SK-N-SH (cell line): ENCODE data around the gene ADRM1. TPM values are rescaled to one million over a fixed set of nuclear protein-coding genes. Genes with fewer than 3 reads are reported as not detected.

ENCODE experiments used
- CTCF ChIA-PET: fragments of 300-600, 350-600 bp; formaldehyde crosslinking; extraction: SDS; loops from one replicate; lab custom pipeline; 2021; lab: Yijun Ruan, JAX
- POLR2A ChIA-PET: fragments of 350-600 bp; sonication (Branson Sonifier 250); formaldehyde crosslinking; extraction: SDS; loops from one replicate; lab custom pipeline; 2020; ENCODE audit warnings: antibody characterized with exemption, inconsistent platforms; lab: Yijun Ruan, JAX
- DNase-seq: peaks from one replicate; pipeline ENCODE4 v3.0.0; 2012
- H2AFZ ChIP-seq: fragments of 200-600 bp; sonication (generic); 2 replicates; pipeline ENCODE4 v1.8.1; 2016; ENCODE audit warnings: antibody characterized with exemption, mild to moderate bottlenecking, low read depth
- H3F3A ChIP-seq: fragments of 200-600 bp; sonication (generic); replicated peaks from 2 replicates; pipeline ENCODE3; 2016; ENCODE audit warnings: antibody characterized with exemption, mild to moderate bottlenecking; ENCODE audit not compliant: insufficient read depth
- H3K27ac ChIP-seq, 2 experiments: fragments of 200-500 bp in 1 of 2; fragments of 200-600 bp in 1 of 2; sonication (Bioruptor generic) in 1 of 2; sonication (generic), shearing (Covaris generic) in 1 of 2; 2 replicates each; pipeline versions ENCODE4 v1.5.1 to v1.6.1; 2014 to 2016; ENCODE audit warnings: low read depth in 2 of 2, inconsistent platforms in 1 of 2, low read length in 1 of 2, mild to moderate bottlenecking in 1 of 2, mixed read lengths in 1 of 2
- H3K27me3 ChIP-seq: fragments of 200-600 bp; sonication (generic), shearing (Covaris generic); 2 replicates; pipeline ENCODE4 v1.6.1; 2016; ENCODE audit warnings: mixed run types; ENCODE audit not compliant: insufficient read depth
- H3K36me3 ChIP-seq, 2 experiments: fragments of 200-500 bp in 1 of 2; fragments of 200-600 bp in 1 of 2; sonication (Bioruptor generic) in 1 of 2; sonication (generic) in 1 of 2; replicated peaks in 1 of 2; 2 replicates each; pipeline versions ENCODE3 to v1.5.1; 2014 to 2016; ENCODE audit warnings: low read length in 1 of 2, mild to moderate bottlenecking in 1 of 2; ENCODE audit not compliant: insufficient read depth in 2 of 2, control insufficient read depth in 1 of 2
- H3K4me1 ChIP-seq, 2 experiments: fragments of 200-500 bp in 1 of 2; fragments of 200-600 bp in 1 of 2; sonication (Bioruptor generic) in 1 of 2; sonication (generic), shearing (Covaris generic) in 1 of 2; 2 replicates each; pipeline versions ENCODE4 v1.5.1 to v1.6.1; 2014 to 2016; ENCODE audit warnings: low read depth in 1 of 2, low read length in 1 of 2, mixed run types in 1 of 2; ENCODE audit not compliant: insufficient read depth in 2 of 2, control insufficient read depth in 1 of 2
- H3K4me2 ChIP-seq: fragments of 200-600 bp; sonication (generic), shearing (Covaris generic); 2 replicates; pipeline ENCODE4 v1.6.1; 2017; ENCODE audit warnings: mixed run types
- H3K4me3 ChIP-seq, 2 experiments: fragments of 200-500 bp in 1 of 2; fragments of 200-600 bp in 1 of 2; sonication (Bioruptor generic) in 1 of 2; sonication (generic), shearing (Covaris generic) in 1 of 2; 2 replicates each; pipeline versions ENCODE4 v1.5.1 to v1.8.1; 2014 to 2016; ENCODE audit warnings: low read depth in 2 of 2, inconsistent platforms in 1 of 2, low read length in 1 of 2, mild to moderate bottlenecking in 1 of 2, mixed read lengths in 1 of 2, moderate library complexity in 1 of 2
- H3K79me2 ChIP-seq: fragments of 200-600 bp; sonication (generic); 2 replicates; pipeline ENCODE4 v1.8.1; 2017; ENCODE audit warnings: mild to moderate bottlenecking; ENCODE audit not compliant: insufficient read depth
- H3K9ac ChIP-seq: fragments of 200-600 bp; sonication (generic); 2 replicates; pipeline ENCODE4 v1.6.1; 2017; ENCODE audit warnings: mixed run types
- H3K9me2 ChIP-seq: fragments of 200-600 bp; sonication (generic); 2 replicates; pipeline ENCODE4 v1.6.1; 2017; ENCODE audit warnings: mixed run types
- H3K9me3 ChIP-seq: fragments of 200-600 bp; sonication (generic); 2 replicates; pipeline ENCODE4 v1.6.1; 2017; ENCODE audit warnings: mixed run types, mild to moderate bottlenecking, moderate library complexity
- H4K20me1 ChIP-seq: fragments of 200-600 bp; sonication (generic); 2 replicates; pipeline ENCODE4 v1.6.1; 2017; ENCODE audit warnings: mild to moderate bottlenecking, mixed run types; ENCODE audit not compliant: insufficient read depth
- EP300 ChIP-seq, 2 experiments: IDR thresholded peaks; 2 replicates each; pipeline versions ENCODE4 v1.4.0 to v1.6.1; 2012; ENCODE audit warnings: borderline replicate concordance in 1 of 2, low read depth in 1 of 2, low read length in 1 of 2
- EZH2phosphoT487 ChIP-seq: fragments of 200-600 bp; sonication (generic); IDR thresholded peaks from 2 replicates; pipeline ENCODE4 v1.6.1; 2017; ENCODE audit warnings: low read depth, mixed run types, mild to moderate bottlenecking, antibody characterized with exemption, moderate library complexity, borderline replicate concordance
- FOXJ3 ChIP-seq: sonication (generic); formaldehyde crosslinking; IDR thresholded peaks from 2 replicates; pipeline ENCODE4 v1.5.1; 2020; ENCODE audit warnings: mild to moderate bottlenecking, missing genetic modification reagents
- RCOR1 ChIP-seq: fragments of 150-350 bp; IDR thresholded peaks from 2 replicates; pipeline ENCODE4 v1.6.1; 2017; ENCODE audit warnings: antibody characterized with exemption, low read length
- TAF1 ChIP-seq: IDR thresholded peaks from 2 replicates; pipeline ENCODE4 v1.6.1; 2012; ENCODE audit warnings: low read depth, mild to moderate bottlenecking, low read length, moderate library complexity, borderline replicate concordance
- YY1 ChIP-seq: IDR thresholded peaks from 2 replicates; pipeline ENCODE4 v1.4.0; 2012; ENCODE audit warnings: low read depth, mild to moderate bottlenecking
- WGBS: methylation state at CpG from one replicate; pipeline ENCODE4 v1.1.6; 2017; ENCODE audit warnings: low lambda C conversion rate; 5-methylcytosine and 5-hydroxymethylcytosine counted together
- polyA plus RNA-seq, 3 experiments: library from polyadenylated mRNA; depleted of rRNA; stranded (reverse); fragments of >200 nt; gene quantifications; 2 replicates each; pipeline ENCODE4 v1.2.3, GENCODE V29; 2012
- TF ChIP-seq, protein P1 (sequence below): IDR thresholded peaks from 2 replicates; pipeline ENCODE4 v1.6.1; 2012; ENCODE audit warnings: mild to moderate bottlenecking, low read depth, low read length, moderate library complexity
- TF ChIP-seq, protein P2 (sequence below): IDR thresholded peaks from 2 replicates; pipeline ENCODE4 v1.4.0; 2012; ENCODE audit warnings: low read depth, borderline replicate concordance
- TF ChIP-seq, protein P3 (sequence below): IDR thresholded peaks from 2 replicates; pipeline ENCODE4 v1.4.0; 2012; ENCODE audit warnings: low read depth

The ADRM1 gene
- polyA plus RNA-seq, 1 of the 3 experiments (the other 2 are of a cell fraction): 142 TPM

GRCh38 chr20:62323146-62323979 is 20.6 kb downstream of the ADRM1 start:
- peaks cover 0 to 63% of the 10 kb centered on the region in 2 experiments for H3K36me3 ChIP-seq
- TF ChIP-seq, protein P1, sequence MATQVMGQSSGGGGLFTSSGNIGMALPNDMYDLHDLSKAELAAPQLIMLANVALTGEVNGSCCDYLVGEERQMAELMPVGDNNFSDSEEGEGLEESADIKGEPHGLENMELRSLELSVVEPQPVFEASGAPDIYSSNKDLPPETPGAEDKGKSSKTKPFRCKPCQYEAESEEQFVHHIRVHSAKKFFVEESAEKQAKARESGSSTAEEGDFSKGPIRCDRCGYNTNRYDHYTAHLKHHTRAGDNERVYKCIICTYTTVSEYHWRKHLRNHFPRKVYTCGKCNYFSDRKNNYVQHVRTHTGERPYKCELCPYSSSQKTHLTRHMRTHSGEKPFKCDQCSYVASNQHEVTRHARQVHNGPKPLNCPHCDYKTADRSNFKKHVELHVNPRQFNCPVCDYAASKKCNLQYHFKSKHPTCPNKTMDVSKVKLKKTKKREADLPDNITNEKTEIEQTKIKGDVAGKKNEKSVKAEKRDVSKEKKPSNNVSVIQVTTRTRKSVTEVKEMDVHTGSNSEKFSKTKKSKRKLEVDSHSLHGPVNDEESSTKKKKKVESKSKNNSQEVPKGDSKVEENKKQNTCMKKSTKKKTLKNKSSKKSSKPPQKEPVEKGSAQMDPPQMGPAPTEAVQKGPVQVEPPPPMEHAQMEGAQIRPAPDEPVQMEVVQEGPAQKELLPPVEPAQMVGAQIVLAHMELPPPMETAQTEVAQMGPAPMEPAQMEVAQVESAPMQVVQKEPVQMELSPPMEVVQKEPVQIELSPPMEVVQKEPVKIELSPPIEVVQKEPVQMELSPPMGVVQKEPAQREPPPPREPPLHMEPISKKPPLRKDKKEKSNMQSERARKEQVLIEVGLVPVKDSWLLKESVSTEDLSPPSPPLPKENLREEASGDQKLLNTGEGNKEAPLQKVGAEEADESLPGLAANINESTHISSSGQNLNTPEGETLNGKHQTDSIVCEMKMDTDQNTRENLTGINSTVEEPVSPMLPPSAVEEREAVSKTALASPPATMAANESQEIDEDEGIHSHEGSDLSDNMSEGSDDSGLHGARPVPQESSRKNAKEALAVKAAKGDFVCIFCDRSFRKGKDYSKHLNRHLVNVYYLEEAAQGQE: no peak
- TF ChIP-seq EZH2phosphoT487 (no peak), YY1 (no peak), EP300 (IDR thresholded peaks at IDR 0.05; ENCODE audit: borderline replicate concordance in 1 of 2, low read depth in 1 of 2, low read length in 1 of 2) (no peak), FOXJ3 (CRISPR knock-in tag) (no peak), TAF1 (no peak), RCOR1 (no peak)
- TF ChIP-seq, protein P2, sequence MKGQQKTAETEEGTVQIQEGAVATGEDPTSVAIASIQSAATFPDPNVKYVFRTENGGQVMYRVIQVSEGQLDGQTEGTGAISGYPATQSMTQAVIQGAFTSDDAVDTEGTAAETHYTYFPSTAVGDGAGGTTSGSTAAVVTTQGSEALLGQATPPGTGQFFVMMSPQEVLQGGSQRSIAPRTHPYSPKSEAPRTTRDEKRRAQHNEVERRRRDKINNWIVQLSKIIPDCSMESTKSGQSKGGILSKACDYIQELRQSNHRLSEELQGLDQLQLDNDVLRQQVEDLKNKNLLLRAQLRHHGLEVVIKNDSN: no peak
- TF ChIP-seq, protein P3, sequence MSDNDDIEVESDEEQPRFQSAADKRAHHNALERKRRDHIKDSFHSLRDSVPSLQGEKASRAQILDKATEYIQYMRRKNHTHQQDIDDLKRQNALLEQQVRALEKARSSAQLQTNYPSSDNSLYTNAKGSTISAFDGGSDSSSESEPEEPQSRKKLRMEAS: no peak
- TF ChIP-seq, all 33 proteins: peak for 0
- Histone ChIP-seq H3K9me2 (no peaks in the 10 kb centered on the region), H2AFZ (no peak overlapping the region), H3K9ac (no peak overlapping the region), H3F3A (no peaks in the 10 kb centered on the region), H3K27me3 (no peaks in the 10 kb centered on the region), H3K79me2 (no peaks in the 10 kb centered on the region), H3K4me2 (no peak overlapping the region), H3K9me3 (no peaks in the 10 kb centered on the region), H3K27ac (no peak overlapping the region), H3K4me1 (no peaks in the 10 kb centered on the region), H4K20me1 (no peaks in the 10 kb centered on the region), H3K4me3 (no peak overlapping the region)
- ChIA-PET POLR2A (no interaction called here), CTCF (no interaction called here)
- WGBS: 88% methylated on average over 22 of the region's 52 CpGs
- DNase-seq: no peak
